ENCODE measurements around the gene STX1A.

The STX1A gene

DNA sequence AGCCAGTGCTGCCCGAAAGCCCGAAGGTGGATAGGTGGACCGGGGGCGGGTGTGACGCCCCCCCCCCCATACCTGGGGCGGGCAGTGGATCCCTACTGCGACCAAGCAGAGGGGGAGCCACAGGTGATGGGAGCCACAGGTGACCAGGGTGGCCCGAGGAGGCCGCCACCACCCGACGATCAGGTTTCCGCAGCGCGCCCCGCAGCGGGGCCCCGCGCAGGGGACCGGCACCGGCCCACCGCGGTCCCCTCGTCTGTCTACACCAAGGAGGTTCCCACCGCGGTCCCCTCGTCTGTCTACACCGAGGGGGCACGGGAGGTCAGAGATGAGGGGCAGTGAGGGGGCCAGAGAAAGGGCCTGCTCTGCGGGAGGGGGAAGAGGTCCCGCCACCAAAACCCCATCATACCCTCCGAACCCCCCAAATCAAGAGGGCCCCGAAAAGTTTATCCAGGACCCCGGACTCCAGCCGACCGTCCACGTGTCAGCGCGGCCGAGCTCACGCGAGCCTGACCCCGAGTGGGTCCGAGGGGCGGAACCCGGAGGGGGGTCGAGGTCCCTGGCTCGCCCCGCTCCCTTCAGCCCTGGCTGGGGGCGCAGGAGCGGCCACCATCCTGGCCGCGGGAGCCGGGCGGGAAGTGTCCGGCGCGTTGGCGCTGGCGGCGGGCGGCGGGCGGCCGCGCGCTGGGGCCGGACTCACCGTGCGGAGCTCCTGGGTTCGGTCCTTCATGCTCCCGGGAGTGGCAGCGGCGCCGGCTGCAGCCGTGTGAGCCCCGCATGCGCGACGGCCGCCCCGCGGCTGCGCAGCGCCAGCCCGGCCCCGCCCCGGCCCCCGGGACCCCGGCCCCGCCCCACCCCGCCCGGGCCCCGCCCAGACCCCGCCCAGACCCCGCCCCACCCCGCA, at the start of gene STX1A:
TSS of gene STX1A (minus strand) at position 765 of the 901 bp plus-strand sequence. CDS start at position 727, 38 bp downstream.
- DNase-seq (ENCODE audit: low read depth in 2 of 3, low spot score in 1 of 3), result peak; percentile 48 to 69 (median 55)

DNA sequence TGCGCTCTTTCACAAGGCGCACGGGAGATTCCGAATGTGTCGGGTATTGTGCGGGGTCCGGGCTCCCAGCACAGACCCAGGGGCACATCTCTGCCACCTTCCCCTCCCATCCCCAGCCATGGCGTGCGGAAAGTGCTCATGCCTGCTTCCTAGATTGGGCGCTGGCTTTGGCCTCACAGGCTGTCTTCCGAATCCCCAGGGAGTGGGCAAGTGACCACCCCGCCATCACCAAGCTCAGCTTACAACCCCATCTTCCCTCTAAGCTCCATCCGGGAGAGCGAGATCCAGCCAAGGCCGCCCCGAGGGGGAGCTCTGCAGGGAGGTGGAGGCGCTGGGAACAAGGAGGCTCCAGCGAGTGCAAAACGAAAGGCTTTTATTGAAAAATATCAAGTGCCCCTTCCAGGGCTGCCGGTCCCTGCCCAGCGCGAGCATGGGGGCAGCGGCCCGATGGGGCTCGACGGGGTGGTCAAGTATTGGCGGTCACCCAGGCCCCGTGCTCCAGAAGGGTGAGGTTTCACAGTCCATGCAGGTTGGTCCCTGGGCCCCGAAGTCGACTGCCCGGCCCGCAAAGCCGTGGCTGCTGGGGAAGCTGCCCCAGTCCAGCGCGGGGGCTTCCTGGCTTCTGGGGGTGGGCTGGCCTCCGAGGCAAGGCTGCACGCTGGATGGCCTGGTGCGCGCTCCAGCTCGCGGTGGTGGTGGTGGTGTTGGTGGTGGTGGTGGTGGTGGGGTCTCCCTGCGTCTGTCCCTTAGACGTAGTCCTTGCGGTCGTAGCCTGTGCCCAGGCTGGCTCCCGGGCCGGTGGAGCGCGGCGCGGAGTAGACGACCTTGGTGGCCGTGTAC, 49.4 kb upstream of the STX1A start:
- no peak for DNase-seq (ENCODE audit: low read depth in 2 of 3, low spot score in 1 of 3)

DNA sequence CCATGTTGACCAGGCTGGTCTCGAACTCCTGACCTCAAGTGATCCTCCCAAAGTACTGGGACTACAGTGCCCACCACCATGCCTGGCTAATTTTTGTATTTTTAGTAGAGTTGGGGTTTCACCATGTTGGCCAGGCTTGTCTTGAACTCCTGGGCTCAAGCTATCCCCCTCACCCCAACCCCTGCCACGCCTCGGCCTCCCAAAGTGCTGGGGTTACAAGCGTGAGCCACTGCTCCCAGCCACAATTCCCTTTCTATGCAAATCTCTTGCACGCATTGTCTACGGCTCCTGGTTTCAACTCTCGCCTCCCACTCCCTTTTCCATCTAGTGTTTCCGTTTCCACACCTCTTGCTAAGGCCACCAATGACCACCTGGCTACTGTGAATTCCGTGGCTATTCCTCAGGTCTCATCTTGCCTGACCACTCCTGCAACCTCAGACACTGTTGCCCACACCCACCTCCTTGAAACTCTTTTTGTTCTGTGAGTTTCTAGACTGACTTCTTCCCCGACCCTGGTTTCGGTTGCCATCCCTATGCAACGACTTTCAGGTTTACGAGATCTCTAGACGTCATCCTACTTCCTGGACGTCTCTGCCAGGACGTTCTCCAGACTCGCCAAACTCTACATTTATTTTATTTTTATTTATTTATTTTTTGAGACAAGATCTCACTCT, 47.2 kb upstream of the STX1A start:
- no peak for DNase-seq (ENCODE audit: low read depth in 2 of 3, low spot score in 1 of 3)

DNA sequence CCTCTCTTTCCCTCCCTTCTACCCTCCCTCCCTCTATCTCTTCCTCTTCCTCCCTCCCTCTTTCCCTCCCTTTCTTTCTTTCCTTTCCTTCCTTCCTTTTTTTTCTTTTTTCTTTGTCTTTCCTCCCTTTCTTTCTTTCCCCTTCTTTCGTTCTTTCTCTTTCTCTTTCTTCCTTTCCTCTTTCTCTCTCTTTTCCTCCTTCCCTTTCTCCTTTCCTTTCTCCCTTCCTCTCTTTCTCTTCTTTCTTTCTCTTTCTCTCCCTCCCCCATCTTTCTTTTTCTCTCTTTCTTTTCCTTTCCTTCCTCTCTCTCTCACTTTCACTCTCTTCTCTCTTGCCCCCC, 43.2 kb upstream of the STX1A start:
- no peak for DNase-seq (ENCODE audit: low read depth in 2 of 3, low spot score in 1 of 3)

DNA sequence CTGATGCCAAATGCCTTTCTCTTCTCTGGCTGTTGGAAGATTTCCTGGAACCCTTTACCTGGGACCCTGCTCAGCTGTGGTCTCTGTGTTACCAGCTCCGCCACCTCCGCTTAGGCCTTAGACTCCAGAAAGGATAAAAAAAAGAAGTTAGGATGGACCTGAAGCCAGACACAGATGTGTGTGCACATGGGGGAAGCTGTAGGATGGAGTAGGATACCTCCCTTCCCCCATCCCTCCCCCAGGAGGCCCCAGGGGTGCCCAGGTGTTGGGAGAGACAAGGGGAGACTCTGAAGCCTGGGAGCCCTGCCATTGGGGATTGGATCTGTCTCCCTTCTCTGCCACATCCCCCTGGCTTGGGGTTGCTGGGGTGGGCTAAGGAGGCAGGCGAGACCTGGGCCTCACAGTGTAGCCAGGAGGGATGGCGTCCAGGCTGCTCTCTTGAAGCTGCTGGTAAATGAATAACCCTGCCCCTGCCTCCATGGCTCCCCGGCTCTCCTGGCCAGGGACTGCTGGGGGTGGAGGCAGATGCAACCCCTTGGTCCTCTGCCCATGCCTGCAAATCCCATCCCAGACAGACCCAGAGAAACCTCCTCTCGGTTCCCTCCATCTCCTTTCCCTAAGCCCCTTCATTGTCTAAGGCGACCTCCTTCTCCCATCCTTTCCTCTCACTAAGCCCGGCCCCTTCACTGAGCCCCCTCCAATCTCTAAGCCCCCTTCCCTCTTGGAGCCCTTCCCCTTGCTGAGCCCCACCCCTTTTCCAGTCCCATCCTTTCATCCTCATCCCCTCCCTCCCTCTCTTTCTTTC, 42.6 kb upstream of the STX1A start:
- no peak for DNase-seq (ENCODE audit: low read depth in 2 of 3, low spot score in 1 of 3)

DNA sequence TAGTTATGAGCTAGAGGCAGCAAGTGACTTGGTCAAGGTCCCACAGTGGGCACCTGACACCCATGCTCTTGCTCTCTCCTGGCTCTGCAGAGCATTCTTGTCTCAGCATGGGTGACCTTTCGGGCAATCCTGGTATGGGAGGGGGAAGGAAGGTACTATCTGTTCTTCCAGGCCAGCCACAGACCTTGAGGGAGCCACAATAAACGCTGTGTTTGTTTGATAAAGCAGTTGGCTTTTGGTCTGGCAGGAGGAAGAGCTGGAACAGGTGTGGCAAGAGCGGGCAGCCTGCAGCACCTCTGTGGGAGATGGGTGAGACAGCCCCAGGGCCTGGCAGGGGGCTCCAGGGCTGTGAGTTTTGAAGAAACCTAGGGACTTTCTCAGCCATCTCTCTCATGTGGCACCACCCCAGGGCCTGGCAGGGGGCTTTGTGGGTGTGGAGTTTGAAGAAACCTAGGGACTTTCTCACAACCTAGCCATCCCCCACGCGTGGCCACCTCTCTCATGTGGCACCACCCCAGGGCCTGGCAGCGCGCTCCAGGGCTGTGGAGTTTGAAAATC, 39.2 kb upstream of the STX1A start:
- DNase-seq (ENCODE audit: low read depth in 2 of 3, low spot score in 1 of 3), result no peak

DNA sequence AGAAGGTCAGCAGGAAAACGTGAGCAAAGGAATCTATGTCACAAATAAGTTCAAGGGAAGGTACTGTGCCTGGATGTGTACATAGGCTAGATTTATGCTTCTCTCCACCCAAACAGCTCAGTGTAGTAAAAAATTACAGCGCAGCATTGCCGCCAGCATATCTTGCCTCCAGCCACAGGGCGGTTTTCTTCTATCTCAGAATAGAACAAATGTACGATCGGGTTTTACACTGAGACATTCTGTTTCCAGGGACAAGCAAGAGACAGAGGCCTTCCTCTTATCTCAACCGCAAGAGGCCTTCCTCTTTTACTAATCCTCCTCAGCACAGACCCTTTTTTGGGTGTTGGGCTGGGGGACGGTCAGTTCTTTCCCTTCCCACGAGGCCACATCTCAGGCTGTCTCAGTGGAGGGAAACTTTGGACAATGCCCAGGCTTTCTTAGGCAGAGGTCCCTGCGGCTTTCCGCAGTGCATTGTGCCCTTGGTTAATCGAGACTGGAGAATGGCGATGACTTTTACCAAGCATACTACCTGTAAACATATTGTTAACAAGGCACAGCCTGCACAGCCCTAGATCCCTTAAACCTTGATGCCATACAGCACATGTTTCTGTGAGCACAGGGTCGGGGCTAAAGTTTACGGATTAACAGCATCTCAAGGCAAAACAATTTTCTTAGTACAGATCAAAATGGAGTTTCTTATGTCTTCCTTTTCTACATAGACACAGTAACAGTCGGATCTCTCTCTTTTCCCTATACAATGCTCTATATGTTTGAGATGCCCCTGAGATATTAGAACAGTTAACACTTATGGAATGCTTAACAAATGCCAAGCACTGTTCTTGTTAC, 30.7 kb upstream of the STX1A start:
- no peak for DNase-seq (ENCODE audit: low read depth in 2 of 3, low spot score in 1 of 3)

DNA sequence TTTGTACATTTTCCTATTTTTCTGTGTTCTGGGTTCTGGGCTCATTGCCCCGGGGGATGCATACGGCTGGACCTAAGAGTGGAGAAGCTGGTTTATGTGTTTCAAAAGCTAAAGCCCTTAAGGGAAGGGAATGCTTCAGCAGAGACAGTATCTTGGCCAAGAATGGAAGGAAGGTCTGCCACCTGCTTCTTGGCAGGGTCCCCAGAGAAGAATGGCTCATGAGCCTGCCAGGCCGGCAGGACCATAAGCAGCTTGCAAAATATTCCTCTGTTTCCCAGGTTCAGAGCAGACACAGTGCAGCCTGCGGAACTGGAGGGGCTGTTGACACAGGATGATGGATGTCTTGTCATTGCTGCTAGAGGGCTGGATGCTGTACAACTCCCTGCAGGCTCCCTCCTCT, 26.9 kb upstream of the STX1A start:
- no peak for DNase-seq (ENCODE audit: low read depth in 2 of 3, low spot score in 1 of 3)

DNA sequence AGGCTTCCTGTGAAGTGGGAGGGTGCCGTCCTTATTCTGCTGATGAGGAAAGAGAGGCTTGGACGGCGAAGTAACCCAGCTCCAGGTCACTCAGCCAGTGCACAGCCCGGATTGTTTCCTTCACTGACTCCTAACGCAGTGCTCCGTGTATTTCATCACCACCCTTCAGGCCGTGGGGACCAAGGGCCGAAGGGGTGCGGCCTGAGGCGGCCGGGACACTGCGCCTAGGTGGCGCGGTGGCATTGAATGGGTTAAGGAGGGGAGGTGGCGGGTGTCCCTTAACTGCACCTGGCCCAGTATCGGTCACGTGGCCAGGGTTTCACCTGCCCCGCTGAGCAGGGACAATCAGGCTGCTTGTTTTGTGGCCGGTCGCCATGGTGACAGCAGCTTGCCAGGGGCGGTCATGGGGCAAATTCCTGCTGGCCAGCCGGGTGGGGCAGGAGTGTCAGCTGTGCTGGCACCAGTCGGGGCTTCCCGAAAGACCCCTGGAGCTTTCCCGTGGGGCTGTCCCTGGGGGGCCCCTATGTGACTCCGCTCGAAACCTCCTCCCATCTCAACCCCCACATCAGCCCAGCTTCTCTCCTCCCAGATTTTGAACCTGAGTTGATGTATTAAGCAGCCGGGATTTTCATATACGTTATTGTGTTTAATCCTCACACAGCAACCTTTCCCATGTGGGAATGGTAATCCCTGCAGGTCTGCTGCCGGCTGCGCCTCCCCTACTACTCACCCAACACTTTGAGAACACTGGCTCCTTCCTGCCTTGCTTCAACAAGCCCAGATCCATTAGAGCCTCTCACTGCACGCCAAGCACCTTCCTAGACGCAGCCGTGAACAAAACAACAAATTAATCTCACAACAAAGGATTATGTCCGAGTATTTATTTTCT, 23.5 kb upstream of the STX1A start:
- DNase-seq (ENCODE audit: low read depth in 2 of 3, low spot score in 1 of 3), result no peak

DNA sequence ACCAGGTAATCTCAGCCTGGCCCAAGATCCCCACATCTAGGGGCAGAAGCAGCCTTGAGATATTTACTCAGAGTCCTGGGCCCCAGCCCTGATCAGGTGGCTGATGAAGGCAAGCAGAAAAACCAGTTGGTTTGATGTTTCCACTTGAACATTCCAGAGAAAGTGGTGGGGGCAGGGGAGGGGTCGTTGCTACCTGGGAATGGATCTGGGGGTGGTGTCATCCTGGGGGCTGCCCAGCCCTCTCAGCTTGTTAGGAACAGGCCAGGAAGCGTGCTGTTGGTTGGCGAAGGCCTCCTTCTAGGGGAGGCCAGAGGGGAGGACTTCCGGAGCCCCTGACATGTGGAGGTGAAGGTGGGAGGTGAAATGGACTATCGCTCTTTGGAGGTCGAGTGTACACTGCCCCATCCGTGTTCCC, 22.9 kb upstream of the STX1A start:
- no peak for DNase-seq (ENCODE audit: low read depth in 2 of 3, low spot score in 1 of 3)

DNA sequence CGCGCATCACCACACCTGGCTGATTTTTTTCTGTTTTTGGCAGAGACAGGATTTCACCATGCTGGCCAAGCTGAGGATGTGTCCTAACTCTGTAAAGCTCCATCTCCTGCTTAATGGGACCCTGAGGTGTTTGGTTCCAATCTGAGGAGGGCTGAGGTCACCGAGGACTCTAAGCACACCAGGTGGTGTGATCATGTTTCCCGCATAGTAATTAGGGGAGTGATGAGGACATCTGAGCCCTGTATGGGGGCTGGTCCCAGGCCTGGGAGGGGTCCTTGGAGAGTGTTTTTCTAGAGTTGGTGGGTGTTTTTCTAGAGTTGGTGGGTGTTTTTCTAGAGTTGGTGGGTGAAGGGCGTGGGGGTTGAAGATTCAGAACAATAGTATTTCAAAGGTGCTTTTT, 22.1 kb upstream of the STX1A start:
- no peak for DNase-seq (ENCODE audit: low read depth in 2 of 3, low spot score in 1 of 3)

DNA sequence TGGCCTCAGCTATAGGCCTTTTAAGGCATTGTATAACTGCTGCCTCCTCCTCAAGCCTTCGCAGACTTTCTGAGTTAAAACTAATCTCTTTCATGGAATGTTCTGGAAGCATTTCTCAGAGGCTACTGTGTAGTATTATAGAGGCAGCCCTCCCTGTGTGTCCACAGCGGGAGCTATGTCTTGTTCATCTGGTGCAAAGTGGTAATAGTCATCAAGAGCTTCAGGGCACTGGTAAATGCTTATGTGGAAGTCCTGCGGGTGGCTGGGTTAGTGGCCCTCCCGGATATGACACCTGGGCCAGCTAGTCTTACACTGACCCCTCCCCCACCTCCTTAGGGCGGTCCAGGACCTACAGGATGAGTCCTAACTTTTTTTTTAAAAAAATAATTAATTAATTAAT, 21.3 kb upstream of the STX1A start:
- no peak for DNase-seq (ENCODE audit: low read depth in 2 of 3, low spot score in 1 of 3)

DNA sequence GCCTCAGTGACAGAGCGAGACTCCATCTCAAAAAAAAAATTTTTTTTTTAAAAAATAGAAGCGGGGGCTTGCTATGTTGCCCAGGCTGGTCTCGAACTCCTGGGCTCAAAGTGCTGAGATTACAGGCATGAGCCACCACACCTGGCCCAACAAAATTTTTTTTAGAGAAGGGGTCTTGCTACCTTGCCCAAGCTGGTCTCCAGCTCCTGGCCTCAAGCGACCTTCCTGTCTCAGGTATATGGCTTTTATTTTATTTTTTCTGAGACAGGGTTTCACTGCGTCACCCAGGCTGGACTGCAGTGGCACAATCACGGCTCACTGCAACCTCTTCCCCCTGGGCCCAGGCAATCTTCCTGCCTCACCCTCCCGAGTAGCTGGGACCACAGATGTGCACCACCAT, 20.7 kb upstream of the STX1A start:
- DNase-seq (ENCODE audit: low read depth in 2 of 3, low spot score in 1 of 3), result no peak

DNA sequence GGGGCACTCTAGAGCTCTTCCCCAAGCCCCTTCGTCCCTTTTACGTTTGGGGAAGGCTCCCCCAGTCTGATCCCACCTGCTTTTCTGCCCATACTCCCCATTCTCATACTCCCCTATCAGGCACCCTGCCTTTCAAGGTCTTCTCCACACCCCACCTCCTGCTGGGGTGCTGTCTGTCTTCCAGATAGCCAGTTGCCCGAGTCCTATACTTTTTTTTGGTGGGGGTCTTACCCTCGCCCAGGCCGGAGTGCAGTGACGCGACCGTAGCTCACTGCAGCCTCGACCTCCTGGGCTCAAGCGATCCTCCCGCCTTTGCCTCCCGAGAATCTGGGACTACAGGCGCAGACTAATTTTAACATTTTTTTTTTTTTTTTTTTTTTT, 19.9 kb upstream of the STX1A start:
- no peak for DNase-seq (ENCODE audit: low read depth in 2 of 3, low spot score in 1 of 3)

DNA sequence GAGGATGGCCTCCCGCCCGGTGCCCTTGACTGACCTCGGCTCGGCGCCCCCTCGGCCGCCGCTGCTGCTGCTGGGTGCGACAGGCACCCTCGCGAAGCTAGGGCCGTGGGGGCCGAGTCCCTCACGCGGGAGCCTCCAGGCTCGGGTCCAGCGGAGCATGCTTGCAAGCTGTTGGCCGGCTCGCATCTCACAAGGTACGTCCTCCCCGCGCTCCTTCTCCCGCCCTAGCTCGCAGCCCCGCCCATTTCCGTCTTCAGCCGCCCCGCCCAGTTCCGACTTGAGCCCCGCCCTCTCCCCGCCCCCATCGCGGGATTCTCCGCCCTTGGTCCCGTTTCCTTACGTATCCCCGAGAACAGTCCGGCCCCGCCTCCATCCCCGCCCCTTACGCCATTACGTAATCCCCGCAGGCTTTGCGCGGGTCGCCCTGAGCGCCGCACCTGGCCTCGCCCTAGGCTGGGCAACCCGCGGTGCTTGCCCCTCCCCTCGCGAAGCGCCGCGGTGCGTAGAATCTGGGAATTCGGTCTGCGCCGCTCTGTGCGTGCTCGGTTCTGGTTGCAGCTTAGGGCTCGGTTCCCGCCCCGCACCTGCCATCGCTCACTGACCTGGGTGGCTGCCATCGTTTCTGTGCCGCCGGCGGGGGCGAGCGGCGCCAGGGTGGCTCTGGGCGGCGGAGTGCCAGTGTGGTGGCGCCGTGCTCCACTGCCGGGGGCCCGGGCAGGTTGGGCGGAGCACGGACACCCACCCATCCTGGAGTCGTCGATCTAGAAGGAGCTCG, 19.3 kb upstream of the STX1A start, which contains the start of gene ABHD11:
TSS of gene ABHD11 (minus strand) at position 191 of the 775 bp plus-strand sequence. CDS start at position 159, 32 bp downstream.
- peak; percentile 98 to 100 (median 98) for DNase-seq (ENCODE audit: low read depth in 2 of 3, low spot score in 1 of 3)

DNA sequence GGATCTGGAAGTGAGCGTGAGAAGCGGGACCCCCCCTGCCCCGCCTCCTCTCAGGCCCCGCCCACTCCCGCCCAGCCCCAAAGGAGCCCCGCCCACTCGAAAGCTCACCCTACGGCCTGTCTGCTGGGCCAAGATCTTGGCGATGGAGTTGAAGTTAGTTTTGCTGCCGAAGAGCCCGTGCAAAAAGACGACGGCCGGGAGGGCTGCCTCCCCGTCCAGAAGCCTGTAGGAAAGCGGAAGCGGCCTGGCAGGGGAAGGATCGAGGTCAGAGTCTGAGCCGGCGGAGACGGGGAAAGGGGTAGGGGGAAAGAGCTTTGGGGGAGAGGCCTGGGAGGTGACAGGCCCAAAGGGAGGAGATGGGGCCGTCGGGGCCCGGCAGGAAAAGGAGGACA, 18.7 kb upstream of the STX1A start:
- peak in 2 of 3 donors; percentile 57 to 65 for DNase-seq (ENCODE audit: low read depth in 2 of 3, low spot score in 1 of 3)

DNA sequence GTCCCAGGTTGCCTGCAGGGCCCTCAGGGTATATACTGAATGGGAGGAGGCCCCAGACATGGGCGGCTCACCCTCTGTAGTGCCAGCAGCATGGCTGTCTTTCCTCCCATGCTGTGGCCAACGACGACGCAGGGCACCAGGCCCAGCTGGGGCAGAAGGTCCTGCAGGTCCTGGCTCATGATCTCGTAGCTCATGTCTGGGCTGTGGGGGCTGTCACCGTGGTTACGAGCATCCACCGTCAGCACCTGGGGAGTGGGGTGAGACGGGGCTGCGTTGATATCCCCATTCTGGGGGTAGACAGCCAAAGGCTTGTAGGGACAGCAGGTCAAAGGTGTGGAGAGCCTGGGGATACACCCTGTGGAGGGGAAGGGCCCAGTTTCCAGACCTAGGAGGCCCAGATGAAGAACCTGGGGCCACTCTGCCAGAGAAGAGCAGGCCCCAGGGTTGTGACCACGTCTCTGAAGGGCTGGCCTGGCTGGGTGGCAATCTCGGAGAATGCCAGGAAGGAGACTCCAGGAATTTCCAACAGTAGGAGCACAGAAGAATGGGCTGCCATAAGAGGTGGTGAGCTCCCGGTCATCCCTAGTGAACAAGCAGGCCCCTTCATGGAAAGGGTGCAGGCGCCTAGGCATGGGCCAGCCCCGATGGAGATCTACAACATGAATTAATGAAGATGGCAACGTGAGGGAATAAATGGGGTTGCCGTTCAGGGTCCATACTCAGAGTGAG, 18.2 kb upstream of the STX1A start:
- DNase-seq (ENCODE audit: low read depth in 2 of 3, low spot score in 1 of 3), result no peak

Measured in stimulated activated CD4-positive, alpha-beta T cell treated with anti-CD3 and anti-CD28 coated beads, Interleukin-12 subunit alpha, Interleukin-12 subunit beta, amount 100 ng/mL, for 48 hours (primary cell).